Right lung (tissue), 5 donors: ENCODE results near the gene SOS1. TPM values are rescaled to one million over a fixed set of nuclear protein-coding genes. Genes with fewer than 3 reads are reported as not detected.

Source experiments
- DNase-seq, 2 donors: peaks; one replicate each; pipeline ENCODE4 v3.0.0-alpha.2; 2013
- polyA plus RNA-seq, 5 donors: library from polyadenylated mRNA; unstranded; fragments of 120-200 nt; gene quantifications; one replicate each; pipeline versions ENCODE4 v1.2.1 to v1.2.3, GENCODE V29; 2013; ENCODE audit warnings: inconsistent platforms in 1 of 5, low replicate concordance in 1 of 5; ENCODE audit not compliant: insufficient read length in 5 of 5, insufficient read depth in 1 of 5

The SOS1 gene
- polyA plus RNA-seq, 5 donors = 36.2 to 74.9 (median 67.6) TPM

- DNase-seq = no peak
Observed at GRCh38 chr2:38933653-38934052, 187.2 kb downstream of the SOS1 start.

GRCh38 chr2:38932586-38932985 lies 188.3 kb downstream of the SOS1 start:
- DNase-seq = no peak

Other genes with a start within 250 kb of the SOS1 start
- gene DHX57, start 245.1 kb downstream of the SOS1 start, polyA plus RNA-seq = 10 to 100 TPM; 31.4 to 42.5 (median 37.9) TPM
- 10 to 100 TPM; 33.3 to 42.2 (median 35.6) TPM for gene MORN2, start 245.1 kb downstream of the SOS1 start, polyA plus RNA-seq
- 1 to 10 TPM; 1.9 to 4.6 (median 3.1) TPM for gene ARHGEF33, start 231.2 kb downstream of the SOS1 start, polyA plus RNA-seq
- gene CDKL4, start 122.9 kb upstream of the SOS1 start, polyA plus RNA-seq = 1 to 10 TPM in 3 of 5 donors, under 1 TPM in 2; 0.40 to 2.0 (median 1.1) TPM